ENCODE measurements around the gene GOLGA6L4.
"Not testable (repeated sequence)": the region's sequence is repeated elsewhere in the genome, so short reads cannot be mapped to it uniquely, and the experiment has no call there.

Gene GOLGA6L4, protein sequence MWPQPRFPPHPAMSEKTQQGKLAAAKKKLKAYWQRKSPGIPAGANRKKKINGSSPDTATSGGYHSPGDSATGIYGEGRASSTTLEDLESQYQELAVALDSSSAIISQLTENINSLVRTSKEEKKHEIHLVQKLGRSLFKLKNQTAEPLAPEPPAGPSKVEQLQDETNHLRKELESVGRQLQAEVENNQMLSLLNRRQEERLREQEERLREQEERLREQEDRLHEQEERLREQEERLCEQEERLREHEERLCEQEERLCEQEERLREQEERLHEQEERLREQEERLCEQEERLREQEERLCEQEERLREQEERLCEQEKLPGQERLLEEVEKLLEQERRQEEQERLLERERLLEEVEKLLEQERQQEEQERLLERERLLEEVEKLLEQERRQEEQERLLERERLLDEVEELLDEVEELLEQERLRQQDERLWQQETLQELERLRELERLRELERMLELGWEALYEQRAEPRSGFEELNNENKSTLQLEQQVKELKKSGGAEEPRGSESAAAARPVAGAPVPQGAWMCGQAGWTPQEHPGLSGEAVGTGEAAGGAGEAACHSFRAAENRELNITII

DNA sequence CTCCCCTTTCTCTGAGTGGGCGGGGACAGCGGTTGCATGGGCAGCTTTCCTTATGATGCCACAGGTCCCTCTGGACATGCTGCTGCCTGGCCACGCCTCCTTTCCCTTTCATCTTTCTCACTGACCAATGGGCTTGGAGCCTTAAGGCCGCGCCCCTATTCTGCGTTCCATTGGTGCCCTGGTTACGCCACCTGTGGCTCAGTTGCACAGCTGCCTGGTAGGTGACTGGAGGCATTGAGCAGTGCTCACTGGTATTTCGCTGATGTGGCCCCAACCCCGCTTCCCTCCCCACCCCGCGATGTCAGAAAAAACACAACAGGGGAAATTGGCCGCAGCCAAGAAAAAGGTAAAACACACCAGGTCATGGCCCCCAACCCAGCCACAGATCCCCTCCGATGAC is at the start of gene GOLGA6L4:
TSS of gene GOLGA6L4 (plus strand) at position 201 of the 400 bp plus-strand sequence. CDS start at position 263, 62 bp downstream.
- DNase-seq (ENCODE audit: low spot score): not testable (repeated sequence)

DNA sequence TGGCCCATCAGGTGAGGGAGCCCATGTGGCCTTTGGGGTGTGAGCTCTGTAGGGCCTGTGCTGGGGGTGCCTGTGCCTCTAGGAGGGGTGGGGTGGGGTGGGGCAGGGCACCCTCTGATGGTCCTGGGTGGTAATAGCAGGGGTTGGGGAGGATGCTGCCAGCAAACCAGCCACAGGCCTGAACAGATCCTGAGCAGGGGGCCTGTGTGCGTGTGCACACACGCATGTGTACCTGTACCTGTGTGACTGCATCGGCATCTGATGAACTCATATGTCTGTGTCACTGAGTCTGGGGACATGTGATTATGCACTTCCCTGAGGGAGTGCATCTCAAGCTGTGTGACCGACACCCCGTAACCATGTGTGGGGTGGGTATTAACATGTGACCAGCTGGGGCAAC is 42.6 kb upstream of the GOLGA6L4 start:
- not testable (repeated sequence) for DNase-seq (ENCODE audit: low spot score)

DNA sequence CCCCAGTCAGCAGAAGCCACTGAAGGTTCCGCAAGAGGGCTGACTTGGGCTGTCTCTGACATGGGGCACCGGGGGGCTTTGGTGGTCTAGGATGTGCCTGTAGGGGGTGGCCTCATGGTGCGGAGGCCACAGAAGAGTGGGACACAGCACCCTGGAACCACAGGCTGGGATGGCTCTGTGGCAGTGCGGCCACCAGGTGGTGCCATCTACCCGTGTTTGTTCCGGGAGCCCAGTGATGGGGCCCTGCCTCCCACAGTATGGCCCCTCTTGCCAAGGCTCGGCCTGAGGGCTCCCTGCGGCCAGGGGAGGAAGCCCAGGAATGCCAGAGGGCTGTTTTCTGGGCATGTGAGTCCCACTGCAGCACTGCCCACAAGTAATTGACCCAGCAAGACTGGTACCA is 40.0 kb upstream of the GOLGA6L4 start:
- DNase-seq (ENCODE audit: low spot score): not testable (repeated sequence)

DNA sequence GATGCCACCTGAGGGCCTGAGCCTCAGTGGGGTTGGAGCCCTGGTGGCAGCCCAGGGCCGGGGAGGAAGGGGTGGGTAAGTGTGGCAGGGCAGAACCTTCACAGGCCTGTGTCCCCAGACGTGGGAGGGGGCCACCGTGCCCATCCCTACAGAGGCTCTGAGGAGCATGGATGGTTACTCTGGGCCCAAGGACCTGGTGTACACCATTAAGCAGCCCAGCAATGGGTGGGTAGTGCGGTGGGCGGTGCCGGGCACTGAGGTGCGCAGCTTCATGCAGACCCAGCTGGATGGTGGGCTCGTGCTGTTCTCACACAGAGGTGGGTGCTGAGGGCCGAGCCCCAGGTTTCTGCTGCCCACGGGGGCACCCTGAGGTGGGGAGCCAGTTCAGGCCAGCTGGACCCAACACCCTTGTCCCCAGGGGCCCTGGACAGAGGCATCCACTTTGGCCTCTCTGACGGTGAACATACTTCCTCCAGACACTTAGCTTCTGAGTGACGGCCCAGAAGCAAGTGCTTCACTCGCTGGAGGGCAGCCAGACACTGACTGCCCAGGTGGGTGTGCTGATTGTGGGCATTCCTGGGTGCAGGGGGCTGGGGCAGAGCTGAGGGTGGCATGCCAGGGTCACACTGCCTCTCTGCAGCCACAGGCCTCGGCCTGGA is 38.9 kb upstream of the GOLGA6L4 start:
- not testable (repeated sequence) for DNase-seq (ENCODE audit: low spot score)

DNA sequence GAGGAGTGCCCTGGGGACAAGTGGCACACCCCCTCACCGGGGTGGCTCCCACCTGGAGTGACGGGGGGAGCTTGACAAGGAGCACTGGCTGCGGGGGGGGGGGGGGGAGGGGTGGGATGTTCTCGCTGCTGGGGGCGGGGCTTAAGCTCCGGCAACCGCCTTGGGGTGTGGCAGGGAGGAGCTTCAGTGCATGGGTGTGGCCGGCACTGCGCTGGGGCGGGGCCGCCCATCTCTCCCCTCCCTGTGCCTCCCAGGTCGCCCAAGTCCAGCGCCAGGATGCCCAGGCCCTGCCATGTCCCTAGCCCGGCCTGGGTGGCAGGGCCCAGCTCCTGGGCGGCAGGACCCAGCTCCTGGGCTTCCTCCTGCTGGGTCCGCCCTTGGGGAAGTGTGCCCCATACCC is 35.7 kb upstream of the GOLGA6L4 start:
- not testable (repeated sequence) for DNase-seq (ENCODE audit: low spot score)

DNA sequence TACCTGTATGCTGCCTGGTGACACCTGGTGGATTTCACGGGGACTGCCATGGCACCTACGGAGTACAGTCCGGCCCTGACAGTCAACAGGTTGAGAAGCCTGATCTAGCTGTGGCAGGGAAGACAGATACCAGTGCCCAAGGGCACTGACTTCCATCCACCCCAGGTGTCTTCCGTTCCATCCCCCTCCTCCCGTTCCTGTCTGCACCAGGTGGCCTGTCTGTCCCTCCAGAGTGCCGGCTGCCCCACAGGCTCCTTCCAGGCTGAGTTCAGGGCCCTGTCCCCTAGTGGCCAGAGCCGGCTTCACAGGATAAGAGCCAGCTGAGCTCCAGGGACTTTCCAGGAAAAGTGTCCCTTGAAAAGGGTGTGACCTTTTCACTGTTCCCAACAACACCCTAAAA is 10.9 kb downstream of the GOLGA6L4 start:
- DNase-seq (ENCODE audit: low spot score): not testable (repeated sequence)

Data from putamen (tissue), 1 donor.